Measurements from ENCODE around the gene SIK3.

GRCh38 chr11:116840224-116840745 is 257.9 kb downstream of the SIK3 start:
- TF ChIP-seq CTCF (IDR thresholded peaks at IDR 0.05), result peak in 2 of 5 experiments; percentile 20 to 21
- TF ChIP-seq EP300 (IDR thresholded peaks at IDR 0.05), result no peak
